ENCODE data around the gene BCAS3.

BCAS3 gene

DNA sequence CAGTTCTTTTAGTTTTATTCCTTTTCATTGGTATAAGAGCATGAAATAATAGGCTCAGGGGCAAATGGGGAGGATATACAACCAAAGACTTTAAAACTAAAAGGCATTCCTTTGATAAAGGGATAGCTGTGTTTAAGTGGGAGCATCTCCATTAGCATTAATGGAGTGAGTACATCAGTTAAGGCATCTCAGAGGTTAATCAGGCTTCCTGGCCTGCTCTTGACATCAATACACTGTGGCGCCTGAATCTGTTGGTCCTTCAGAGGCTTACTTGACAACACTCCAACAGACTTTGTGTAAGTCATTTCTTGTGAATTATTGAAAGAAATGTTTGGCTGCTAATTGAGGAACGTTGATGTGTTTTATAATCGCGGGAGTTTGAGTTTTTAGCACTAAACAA, 230.7 kb downstream of the BCAS3 start:
- no peak for TF ChIP-seq ZFX (IDR thresholded peaks at IDR 0.05; ENCODE audit: borderline replicate concordance)
- TF ChIP-seq, protein P1, sequence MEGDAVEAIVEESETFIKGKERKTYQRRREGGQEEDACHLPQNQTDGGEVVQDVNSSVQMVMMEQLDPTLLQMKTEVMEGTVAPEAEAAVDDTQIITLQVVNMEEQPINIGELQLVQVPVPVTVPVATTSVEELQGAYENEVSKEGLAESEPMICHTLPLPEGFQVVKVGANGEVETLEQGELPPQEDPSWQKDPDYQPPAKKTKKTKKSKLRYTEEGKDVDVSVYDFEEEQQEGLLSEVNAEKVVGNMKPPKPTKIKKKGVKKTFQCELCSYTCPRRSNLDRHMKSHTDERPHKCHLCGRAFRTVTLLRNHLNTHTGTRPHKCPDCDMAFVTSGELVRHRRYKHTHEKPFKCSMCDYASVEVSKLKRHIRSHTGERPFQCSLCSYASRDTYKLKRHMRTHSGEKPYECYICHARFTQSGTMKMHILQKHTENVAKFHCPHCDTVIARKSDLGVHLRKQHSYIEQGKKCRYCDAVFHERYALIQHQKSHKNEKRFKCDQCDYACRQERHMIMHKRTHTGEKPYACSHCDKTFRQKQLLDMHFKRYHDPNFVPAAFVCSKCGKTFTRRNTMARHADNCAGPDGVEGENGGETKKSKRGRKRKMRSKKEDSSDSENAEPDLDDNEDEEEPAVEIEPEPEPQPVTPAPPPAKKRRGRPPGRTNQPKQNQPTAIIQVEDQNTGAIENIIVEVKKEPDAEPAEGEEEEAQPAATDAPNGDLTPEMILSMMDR (IDR thresholded peaks at IDR 0.05): no peak
- H3K27ac ChIP-seq: no peak overlapping the region

DNA sequence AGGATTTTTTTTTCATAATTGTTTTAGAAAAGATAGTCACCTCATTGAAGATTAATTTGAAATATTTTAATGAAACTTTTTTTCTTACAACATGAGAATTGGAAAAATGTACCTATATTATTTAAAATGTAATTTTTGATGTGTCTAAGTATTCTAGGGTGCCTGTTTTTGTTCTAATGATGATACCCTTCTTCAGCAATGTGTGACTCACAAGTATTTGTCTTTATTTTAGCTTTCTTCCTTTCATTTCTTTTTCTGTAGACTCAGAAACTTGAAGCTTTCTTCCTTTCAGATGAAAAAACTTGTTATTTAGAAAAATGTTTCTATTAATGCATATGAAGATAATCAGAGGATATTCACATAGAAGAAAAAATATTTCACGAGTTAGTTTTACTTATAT, 231.8 kb downstream of the BCAS3 start:
- no peak overlapping the region for H3K27ac ChIP-seq
- TF ChIP-seq ZFX (IDR thresholded peaks at IDR 0.05; ENCODE audit: borderline replicate concordance): no peak
- TF ChIP-seq, protein P1 (IDR thresholded peaks at IDR 0.05): no peak

DNA sequence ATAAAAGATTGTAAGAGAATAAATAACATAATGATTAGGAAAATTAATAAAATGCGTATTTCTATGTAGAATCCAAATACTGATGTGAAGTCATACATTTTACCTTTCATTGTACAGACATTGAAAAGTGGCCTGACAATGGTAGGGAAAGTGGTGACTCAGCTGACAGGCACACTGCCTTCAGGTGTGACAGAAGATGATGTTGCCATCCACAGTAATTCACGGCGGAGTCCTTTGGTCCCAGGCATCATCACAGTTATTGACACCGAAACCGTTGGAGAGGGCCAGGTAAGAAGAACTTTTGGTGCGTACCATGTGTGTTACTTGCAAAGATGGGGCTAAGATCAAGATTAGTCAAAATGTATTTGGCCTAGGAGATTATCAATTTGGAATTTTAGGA, 232.8 kb downstream of the BCAS3 start:
- TF ChIP-seq, protein P1 (IDR thresholded peaks at IDR 0.05): no peak
- TF ChIP-seq ZFX (IDR thresholded peaks at IDR 0.05; ENCODE audit: borderline replicate concordance): no peak
- no peak overlapping the region for H3K27ac ChIP-seq

DNA sequence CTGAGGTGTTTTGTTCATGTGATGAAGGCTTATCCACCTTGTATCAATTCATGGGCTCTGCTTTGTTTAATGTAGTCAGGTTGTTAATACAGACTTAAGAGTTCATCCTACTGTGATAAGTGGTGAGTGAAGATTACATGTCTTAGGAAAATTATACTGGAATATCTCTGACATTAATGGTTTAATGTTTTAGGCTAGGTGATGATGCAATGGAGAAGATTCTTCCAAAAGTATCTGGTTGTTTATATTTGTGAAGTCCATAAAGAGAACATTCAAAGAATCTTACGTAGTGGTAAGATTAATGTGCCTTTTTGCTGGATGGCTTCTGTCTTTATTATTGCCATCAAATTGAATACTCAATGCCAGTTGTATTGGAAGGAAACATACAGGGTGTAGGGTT, 236.4 kb downstream of the BCAS3 start:
- no peak for TF ChIP-seq ZFX (IDR thresholded peaks at IDR 0.05; ENCODE audit: borderline replicate concordance)
- TF ChIP-seq, protein P1 (IDR thresholded peaks at IDR 0.05): no peak
- no peak overlapping the region for H3K27ac ChIP-seq

DNA sequence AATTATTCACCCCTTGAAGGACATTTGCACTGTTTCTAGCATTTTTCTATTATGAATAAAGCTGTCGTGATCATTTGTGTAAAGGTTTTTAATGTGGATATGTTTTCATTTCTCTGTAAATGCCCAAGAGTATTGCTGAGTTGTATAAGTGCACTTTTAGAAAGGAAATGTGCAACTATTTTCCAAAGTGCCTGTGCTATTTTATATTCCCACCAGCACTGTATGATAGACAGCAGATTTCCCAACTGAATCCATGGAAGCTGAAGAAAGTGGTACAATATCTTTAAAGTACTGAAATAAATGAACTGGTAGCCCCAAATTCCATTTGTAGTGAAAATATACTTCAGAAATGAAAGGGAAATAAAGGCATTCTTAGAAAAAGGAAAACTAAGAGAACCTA, 238.4 kb downstream of the BCAS3 start:
- TF ChIP-seq ZFX (IDR thresholded peaks at IDR 0.05; ENCODE audit: borderline replicate concordance): no peak
- TF ChIP-seq, protein P1 (IDR thresholded peaks at IDR 0.05): no peak
- H3K27ac ChIP-seq: no peak overlapping the region

DNA sequence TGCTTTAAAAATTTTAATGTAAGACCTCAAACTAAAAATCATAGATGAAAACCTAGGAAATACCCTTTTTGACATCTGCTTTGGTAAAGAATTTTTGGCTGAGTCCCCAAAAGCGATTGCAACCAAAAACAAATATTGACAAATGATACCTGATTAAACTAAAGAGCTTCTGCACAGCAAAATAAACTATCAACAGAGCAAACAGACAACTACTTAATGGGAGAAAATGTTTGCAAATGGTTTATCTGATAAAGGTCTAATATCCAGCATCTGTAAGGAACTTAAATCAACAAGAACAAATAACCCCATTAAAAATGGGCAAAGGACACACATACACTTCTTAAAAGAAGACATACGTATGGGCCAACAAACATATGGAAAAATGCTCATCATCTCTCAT, 242.5 kb downstream of the BCAS3 start:
- H3K27ac ChIP-seq: no peak overlapping the region
- no peak for TF ChIP-seq ZFX (IDR thresholded peaks at IDR 0.05; ENCODE audit: borderline replicate concordance)
- TF ChIP-seq, protein P1 (IDR thresholded peaks at IDR 0.05): no peak

DNA sequence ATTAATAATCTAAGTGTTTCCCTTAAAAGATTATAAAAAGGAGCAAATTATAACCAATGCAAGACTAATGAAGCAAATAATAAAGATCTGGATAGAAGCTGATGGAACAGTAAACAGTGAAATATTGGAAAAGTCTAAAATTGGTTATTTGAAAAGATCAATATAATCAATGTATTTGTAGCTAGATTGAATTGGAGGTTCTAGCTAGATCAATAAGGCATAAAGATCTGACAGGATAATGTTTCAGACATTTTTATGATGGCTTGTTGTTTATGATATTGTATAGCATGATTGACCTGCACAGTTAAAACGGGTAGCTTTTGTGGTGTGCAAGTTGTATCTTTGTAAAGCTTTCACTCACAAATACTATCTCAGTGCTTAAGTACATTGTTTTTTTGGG, 245.3 kb downstream of the BCAS3 start:
- TF ChIP-seq ZFX (IDR thresholded peaks at IDR 0.05; ENCODE audit: borderline replicate concordance): no peak
- TF ChIP-seq, protein P1 (IDR thresholded peaks at IDR 0.05): no peak
- no peak overlapping the region for H3K27ac ChIP-seq
